A549 (cell line): ENCODE measurements around the gene GLP2R. TPM values are rescaled to one million over a fixed set of nuclear protein-coding genes. Genes with fewer than 3 reads are reported as not detected.

Experiments used
- ATAC-seq, 2 experiments: fragments of 200-7000 bp in 1 of 2; fragments of >200 bp in 1 of 2; cut with Nextera tagmentation in 1 of 2; cut with Tn5 transposase in 1 of 2; 3 replicates each; pipeline versions ENCODE4 v1.8.0 to v1.9.1; 2018 to 2020; ENCODE audit warnings: mild to moderate bottlenecking in 1 of 2, moderate library complexity in 1 of 2
- CTCF ChIA-PET: fragments of 300-600 bp; sonication (Branson Sonifier 250); formaldehyde crosslinking; extraction: SDS; loops from one replicate; lab custom pipeline; 2021; ENCODE audit warnings: antibody characterized with exemption, inconsistent platforms; lab: Yijun Ruan, JAX
- POLR2A ChIA-PET: fragments of 350-600 bp; formaldehyde crosslinking; extraction: SDS; loops from one replicate; lab custom pipeline; 2021; ENCODE audit warnings: antibody characterized with exemption, inconsistent platforms; lab: Yijun Ruan, JAX
- DNase-seq, 2 experiments: peaks; one replicate each; pipeline versions ENCODE4 v3.0.0 to v3.0.0-alpha.2; 2011 to 2016; ENCODE audit warnings: low read depth in 1 of 2, low spot score in 1 of 2
- FAIRE-seq: peaks from 2 replicates; lab custom pipeline; 2011; peaks lifted over from hg19 to GRCh38; lab: Jason Lieb, UNC
- H3K27ac ChIP-seq, 2 experiments: fragments of >200 bp; sonication (Bioruptor Twin); formaldehyde crosslinking; 3 replicates each; pipeline ENCODE4 v1.5.1; 2016 to 2017
- H3K4me1 ChIP-seq: fragments of >200 bp; sonication (Bioruptor Twin); formaldehyde crosslinking; 3 replicates; pipeline ENCODE4 v1.6.1; 2016
- H3K4me2 ChIP-seq: fragments of >200 bp; sonication (Bioruptor Twin); formaldehyde crosslinking; 3 replicates; pipeline ENCODE4 v1.6.1; 2016
- H3K4me3 ChIP-seq: fragments of >200 bp; sonication (Bioruptor Twin); formaldehyde crosslinking; 3 replicates; pipeline ENCODE4 v1.5.1; 2016
- H3K9me3 ChIP-seq: fragments of >200 bp; sonication (Bioruptor Twin); formaldehyde crosslinking; 3 replicates; pipeline ENCODE4 v1.6.1; 2016
- ATOH8 ChIP-seq: fragments of 250-450 bp; sonication (Bioruptor Pico); IDR thresholded peaks from 2 replicates; pipeline ENCODE4 v1.5.0; 2020; ENCODE audit warnings: low read depth, mild to moderate bottlenecking, moderate library complexity
- CBX2 ChIP-seq: fragments of 200-600 bp; sonication (generic); IDR thresholded peaks from 2 replicates; pipeline ENCODE4 v1.6.1; 2016; ENCODE audit warnings: low read depth, mild to moderate bottlenecking, borderline replicate concordance
- CBX8 ChIP-seq: fragments of 200-600 bp; sonication (generic); IDR thresholded peaks from 2 replicates; pipeline ENCODE4 v1.6.1; 2016
- E2F6 ChIP-seq: IDR thresholded peaks from 2 replicates; pipeline ENCODE4 v1.6.1; 2012; ENCODE audit warnings: low read depth, borderline replicate concordance
- EHMT2 ChIP-seq: fragments of 200-600 bp; sonication (generic); IDR thresholded peaks from 2 replicates; pipeline ENCODE4 v1.6.1; 2016; ENCODE audit warnings: antibody characterized with exemption, low read depth, mild to moderate bottlenecking, moderate library complexity
- EP300 ChIP-seq, 2 experiments: fragments of >200 bp; sonication (Bioruptor Twin); formaldehyde crosslinking; IDR thresholded peaks; 2 replicates in 1 of 2; 3 replicates in 1 of 2; pipeline ENCODE4 v1.6.1; 2016 to 2017
- FOSB ChIP-seq: fragments of 250-450 bp; sonication (Bioruptor Pico); IDR thresholded peaks from 2 replicates; pipeline ENCODE4 v1.5.0; 2020; ENCODE audit warnings: mild to moderate bottlenecking, moderate library complexity
- FOXS1 ChIP-seq: fragments of 250-450 bp; sonication (Bioruptor Pico); IDR thresholded peaks from 2 replicates; pipeline ENCODE4 v1.5.0; 2020; ENCODE audit warnings: mild to moderate bottlenecking, moderate library complexity
- HDAC2 ChIP-seq: fragments of 200-600 bp; sonication (generic); IDR thresholded peaks from 2 replicates; pipeline ENCODE4 v1.6.1; 2016
- JUN ChIP-seq, 2 experiments: fragments of >200 bp; sonication (Bioruptor Twin); formaldehyde crosslinking; IDR thresholded peaks; 2 replicates in 1 of 2; 3 replicates in 1 of 2; pipeline ENCODE4 v1.6.1; 2016 to 2017
- PHF8 ChIP-seq: fragments of 200-600 bp; sonication (generic); IDR thresholded peaks from 2 replicates; pipeline ENCODE4 v1.6.1; 2016; ENCODE audit warnings: low read depth, mild to moderate bottlenecking, antibody characterized with exemption, moderate library complexity, borderline replicate concordance
- POLR2AphosphoS2 ChIP-seq: conservative IDR thresholded peaks from 2 replicates; pipeline ENCODE4 v1.6.1; 2012; ENCODE audit warnings: low read length, improper control_type of control experiment, inconsistent platforms
- RCOR1 ChIP-seq: fragments of 150-350 bp; IDR thresholded peaks from 2 replicates; pipeline ENCODE4 v1.6.1; 2014; ENCODE audit warnings: antibody characterized with exemption, low read length, low read depth
- REST ChIP-seq: fragments of 200-600 bp; sonication (generic); IDR thresholded peaks from 2 replicates; pipeline ENCODE4 v1.6.1; 2016; ENCODE audit warnings: antibody characterized with exemption, mild to moderate bottlenecking, moderate library complexity
- SMC3 ChIP-seq: fragments of >200 bp; sonication (Bioruptor Twin); formaldehyde crosslinking; IDR thresholded peaks from 3 replicates; pipeline ENCODE4 v1.6.1; 2018; ENCODE audit warnings: inconsistent platforms
- SREBF2 ChIP-seq: fragments of 450-650 bp; IDR thresholded peaks from 2 replicates; pipeline ENCODE4 v1.6.1; 2014; ENCODE audit warnings: mild to moderate bottlenecking, moderate library complexity
- TFCP2L1 ChIP-seq: fragments of 250-450 bp; sonication (Bioruptor Pico); IDR thresholded peaks from 2 replicates; pipeline ENCODE4 v1.5.0; 2021; ENCODE audit warnings: mild to moderate bottlenecking
- TP53 ChIP-seq: fragments of 250-450 bp; sonication (Bioruptor Pico); IDR thresholded peaks from 2 replicates; pipeline ENCODE4 v1.5.0; 2021; ENCODE audit warnings: mild to moderate bottlenecking, moderate library complexity
- ZFP36 ChIP-seq: fragments of 450-650 bp; IDR thresholded peaks from 2 replicates; pipeline ENCODE4 v1.6.1; 2014; ENCODE audit warnings: borderline replicate concordance; ENCODE audit not compliant: partially characterized antibody
- ZNF302 ChIP-seq: fragments of 250-450 bp; sonication (Bioruptor Pico); IDR thresholded peaks from 2 replicates; pipeline ENCODE4 v1.9.0; 2021; ENCODE audit warnings: inconsistent platforms, mild to moderate bottlenecking, moderate library complexity
- WGBS: methylation state at CpG from one replicate; pipeline ENCODE4 v1.1.6; 2017; ENCODE audit errors: missing lambda C conversion rate; 5-methylcytosine and 5-hydroxymethylcytosine counted together
- polyA plus RNA-seq, 4 experiments: library from polyadenylated mRNA; depleted of rRNA in 3 of 4; stranded (reverse); fragments of >200 nt; fragmentation: RNase III in 1 of 4; extraction: RNeasy Plus Mini Kit Qiagen cat#74134 plus additional on column Dnase treatment in 1 of 4; gene quantifications; 2 replicates in 3 of 4; 3 replicates in 1 of 4; pipeline ENCODE4 v1.2.3, GENCODE V29; 2011 to 2017
- TF ChIP-seq, protein P1 (sequence below): fragments of 450-650 bp; IDR thresholded peaks from 2 replicates; pipeline ENCODE4 v1.6.1; 2014; ENCODE audit warnings: antibody characterized with exemption

GLP2R gene
- polyA plus RNA-seq, 2 of the 4 experiments (the other 2 are of a cell fraction) = 27.9 to 48.7 TPM

DNA sequence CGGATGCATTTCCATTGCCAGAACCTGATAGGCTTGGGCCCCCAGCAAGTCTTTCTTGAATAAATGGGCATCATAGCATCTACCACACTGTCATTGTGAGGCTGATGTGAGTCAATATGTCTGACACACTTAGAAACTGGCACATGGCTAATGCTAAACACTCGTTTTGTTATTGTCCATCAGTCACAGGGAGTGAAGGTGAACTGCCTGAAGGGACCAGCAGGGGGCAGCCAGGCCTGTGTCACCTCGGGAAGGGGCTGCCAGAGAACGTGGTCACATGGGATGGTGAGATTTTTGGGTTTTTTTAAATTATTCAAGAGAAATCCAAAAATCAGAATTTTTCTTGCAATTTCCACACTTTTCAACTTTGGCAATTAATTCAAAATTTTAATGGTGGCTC is 80.2 kb downstream of the GLP2R start (continued):
- TF ChIP-seq REST = no peak
- no peak for TF ChIP-seq PHF8
- TF ChIP-seq FOSB (CRISPR knock-in tag) = no peak
- TF ChIP-seq ZNF302 = no peak
- TF ChIP-seq EP300 (IDR thresholded peaks at IDR 0.05) = no peak
- TF ChIP-seq E2F6 = no peak

DNA sequence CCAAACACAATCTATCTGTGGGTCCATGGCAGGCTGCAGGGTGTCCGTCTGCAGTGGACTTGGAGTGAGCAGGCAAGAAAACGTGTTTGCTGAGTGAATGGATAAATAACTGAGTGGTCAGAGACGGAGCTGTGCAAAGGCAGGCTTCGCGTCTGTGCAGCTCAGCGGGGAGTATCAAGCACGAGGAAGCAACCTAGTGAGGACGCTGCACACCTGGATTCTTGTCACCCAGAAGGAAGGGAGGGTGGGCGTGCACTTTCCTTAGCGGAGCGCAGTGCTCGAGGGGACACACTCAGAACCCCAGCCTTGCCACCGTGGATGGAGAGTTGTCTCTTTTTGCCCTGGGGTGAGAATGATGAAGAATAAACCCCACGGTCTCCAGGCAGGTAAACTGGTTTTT is 80.9 kb downstream of the GLP2R start:
- no peak for ATAC-seq
- TF ChIP-seq ZNF302 = no peak
- TF ChIP-seq FOXS1 = no peak
- no peak for TF ChIP-seq ZFP36
- TF ChIP-seq, protein P1, sequence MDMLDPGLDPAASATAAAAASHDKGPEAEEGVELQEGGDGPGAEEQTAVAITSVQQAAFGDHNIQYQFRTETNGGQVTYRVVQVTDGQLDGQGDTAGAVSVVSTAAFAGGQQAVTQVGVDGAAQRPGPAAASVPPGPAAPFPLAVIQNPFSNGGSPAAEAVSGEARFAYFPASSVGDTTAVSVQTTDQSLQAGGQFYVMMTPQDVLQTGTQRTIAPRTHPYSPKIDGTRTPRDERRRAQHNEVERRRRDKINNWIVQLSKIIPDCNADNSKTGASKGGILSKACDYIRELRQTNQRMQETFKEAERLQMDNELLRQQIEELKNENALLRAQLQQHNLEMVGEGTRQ = no peak
- TF ChIP-seq CBX2 = no peak
- TF ChIP-seq SMC3 = no peak
- TF ChIP-seq SREBF2 = no peak
- TF ChIP-seq EHMT2 = no peak
- no peak for TF ChIP-seq POLR2AphosphoS2
- no peak for TF ChIP-seq JUN (IDR thresholded peaks at IDR 0.05)
- no peak for TF ChIP-seq TFCP2L1
- no peak for TF ChIP-seq HDAC2
- TF ChIP-seq RCOR1 = no peak
- no peak for TF ChIP-seq ATOH8 (CRISPR knock-in tag)
- TF ChIP-seq CBX8 = no peak
- no peak for TF ChIP-seq TP53
- ChIA-PET POLR2A (no interaction called here), CTCF (interaction anchor here (0.7 to 3.4 kb wide), 6 partner anchors 10 to 53 kb away, joined by 3 to 10 read pairs (median 4); no protein-coding TSS in a partner anchor)
- 85% methylated on average over 14 of the region's 14 CpGs for WGBS
- Histone ChIP-seq H3K27ac (peak overlapping the region in 1 of 2 experiments; percentile 53; a peak in 1 of 6 replicates), H3K4me1 (peaks cover 20% of the 10 kb centered on the region), H3K4me3 (no peak overlapping the region), H3K9me3 (no peaks in the 10 kb centered on the region), H3K4me2 (no peak overlapping the region)
- no peak for FAIRE-seq
- no peak for DNase-seq

- no peak for ATAC-seq
- no peak overlapping the region for H3K4me3 ChIP-seq
- ChIA-PET POLR2A (no interaction called here), CTCF (interaction anchor here (1.1 to 2.2 kb wide), 5 partner anchors 9 to 52 kb away, joined by 3 to 6 read pairs (median 3); no protein-coding TSS in a partner anchor)
- no peak for FAIRE-seq
- DNase-seq = no peak
- TF ChIP-seq CBX2 = no peak
- TF ChIP-seq ATOH8 (CRISPR knock-in tag) = no peak
- no peaks in the 10 kb centered on the region for H3K9me3 ChIP-seq
- WGBS = 91% methylated on average over 7 of the region's 7 CpGs
- H3K4me1 ChIP-seq = peaks cover 20% of the 10 kb centered on the region
- H3K27ac ChIP-seq = peak overlapping the region in 1 of 2 experiments; percentile 53; a peak in 2 of 6 replicates
- no peak overlapping the region for H3K4me2 ChIP-seq
These were observed 81.4 kb downstream of the GLP2R start for GRCh38 chr17:9907131-9907530.
